DMS153 treated with DMSO at 0.1 percent for 48 hours (cell line): ENCODE data around the gene NBPF11.
"Not testable (repeated sequence)": the region's sequence is repeated elsewhere in the genome, so short reads cannot be mapped to it uniquely, and the experiment has no call there.

ENCODE experiments used
- DNase-seq: peaks from one replicate; lab custom pipeline; 2025; ENCODE audit not compliant: unreplicated experiment; lab: John Stamatoyannopoulos, UW

The NBPF11 gene

DNA sequence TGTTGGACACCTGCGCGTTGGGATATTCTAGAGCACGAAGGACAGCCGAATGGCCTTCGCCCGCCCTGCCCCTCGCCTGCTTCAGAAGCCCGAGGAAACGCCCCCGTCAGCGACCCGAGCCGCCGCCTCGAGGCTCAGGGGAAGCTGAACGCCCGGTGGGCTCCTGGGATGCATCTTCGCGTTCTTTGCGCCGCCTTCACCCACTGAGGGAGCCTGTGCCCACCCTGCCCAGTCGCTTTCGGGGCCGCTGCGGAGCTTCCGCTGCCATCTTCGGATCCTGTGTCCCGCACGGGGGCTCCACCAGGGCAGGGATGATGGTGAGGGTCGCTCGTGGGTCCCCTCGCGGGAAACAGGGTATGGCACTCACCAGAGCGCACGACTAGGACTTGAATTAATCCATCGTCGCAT, 91.8 kb downstream of the NBPF11 start:
- DNase-seq = not testable (repeated sequence)

DNA sequence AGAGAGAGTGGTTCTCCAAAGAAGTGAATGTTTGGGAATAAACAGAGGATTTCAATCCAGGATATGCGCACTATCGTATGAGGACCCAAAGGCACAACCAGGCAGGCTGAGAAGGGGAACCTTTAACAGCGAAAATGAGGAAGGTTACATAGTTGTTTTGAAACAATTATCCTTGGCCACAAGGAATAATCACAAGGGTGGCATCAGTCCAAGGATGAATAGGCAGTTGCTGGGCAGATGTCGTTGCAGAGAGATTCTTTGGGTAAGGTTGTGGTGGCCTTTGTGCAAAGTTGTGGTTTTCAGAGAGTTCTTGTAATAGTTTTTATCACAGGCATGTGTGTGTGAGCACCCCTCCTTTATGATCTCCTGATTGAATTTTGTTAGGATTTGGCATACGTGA, 94.7 kb downstream of the NBPF11 start:
- DNase-seq = not testable (repeated sequence)
